LNCaP clone FGC (cell line): ENCODE data around the gene PSD4.

Experiments used
- DNase-seq: peaks from one replicate; pipeline ENCODE4 v3.0.0-alpha.2; 2011; ENCODE audit warnings: low read depth
- H3K4me3 ChIP-seq: 2 replicates; pipeline ENCODE4 v1.5.1; 2011; ENCODE audit warnings: mild to moderate bottlenecking, low read depth, low read length, control low read depth
- CTCF ChIP-seq: IDR thresholded peaks from 2 replicates; pipeline ENCODE4 v1.5.1; 2012; ENCODE audit warnings: mild to moderate bottlenecking; ENCODE audit not compliant: control insufficient read depth, insufficient read depth; ENCODE audit errors: extremely low read depth

PSD4 gene

GRCh38 chr2:113209011-113209645 is 35.4 kb downstream of the PSD4 start:
- TF ChIP-seq CTCF, result no peak
- no peak for DNase-seq

GRCh38 chr2:113209646-113210171 is 35.9 kb downstream of the PSD4 start:
- TF ChIP-seq CTCF, result no peak
- DNase-seq, result no peak
- H3K4me3 ChIP-seq, result no peak overlapping the region

More at GRCh38 chr2:113209011-113209645, 35.4 kb downstream of the PSD4 start:
- H3K4me3 ChIP-seq, result no peak overlapping the region

GRCh38 chr2:113211226-113212105 is 37.7 kb downstream of the PSD4 start:
- H3K4me3 ChIP-seq, result no peak overlapping the region
- DNase-seq, result no peak
- TF ChIP-seq CTCF, result no peak

GRCh38 chr2:113212245-113213060 is 38.7 kb downstream of the PSD4 start:
- no peak for DNase-seq
- no peak for TF ChIP-seq CTCF

GRCh38 chr2:113213061-113213930 is 39.5 kb downstream of the PSD4 start:
- no peak overlapping the region for H3K4me3 ChIP-seq
- no peak for DNase-seq
- no peak for TF ChIP-seq CTCF

More at GRCh38 chr2:113212245-113213060, 38.7 kb downstream of the PSD4 start:
- no peak overlapping the region for H3K4me3 ChIP-seq

- no peak for DNase-seq
- H3K4me3 ChIP-seq, result no peak overlapping the region
- TF ChIP-seq CTCF, result no peak
Observed at GRCh38 chr2:113214141-113214540, 40.4 kb downstream of the PSD4 start.
